Caco-2 (cell line): ENCODE results near the gene B3GALT6. TPM values are rescaled to one million over a fixed set of nuclear protein-coding genes. Genes with fewer than 3 reads are reported as not detected.

Experiments
- BruUV-seq: library from RNA; stranded (reverse); fragments of 400-500 nt; replicated peaks from 2 replicates; lab custom pipeline; 2021; lab: Mats Ljungman, UMichigan
- CTCF ChIA-PET: fragments of 300-600 bp; sonication (Branson Sonifier 250); formaldehyde crosslinking; loops from one replicate; lab custom pipeline; 2022; ENCODE audit warnings: antibody characterized with exemption; lab: Charles Lee
- POLR2A ChIA-PET: fragments of 300-600 bp; sonication (Branson Sonifier 250); formaldehyde crosslinking; loops from one replicate; lab custom pipeline; 2022; ENCODE audit warnings: antibody characterized with exemption; lab: Charles Lee
- DNase-seq, 2 experiments: peaks; one replicate each; pipeline versions ENCODE4 v3.0.0 to v3.0.0-alpha.2; 2020 to 2022
- H3K27me3 ChIP-seq: replicated peaks from 2 replicates; pipeline ENCODE4 v1.6.0; 2011; ENCODE audit warnings: low read length; ENCODE audit not compliant: control insufficient read depth, insufficient read depth
- H3K36me3 ChIP-seq: 2 replicates; pipeline ENCODE4 v1.5.1; 2011; ENCODE audit warnings: low read length; ENCODE audit not compliant: control insufficient read depth, insufficient read depth
- H3K4me1 ChIP-seq: fragments of 250-450 bp; sonication (Bioruptor Pico); 2 replicates; pipeline ENCODE4 v1.5.1; 2020; ENCODE audit warnings: mild to moderate bottlenecking
- H3K4me3 ChIP-seq: 2 replicates; pipeline ENCODE4 v1.5.1; 2011; ENCODE audit warnings: low read depth, mild to moderate bottlenecking, control low read depth, low read length
- H3K9me3 ChIP-seq: fragments of 250-450 bp; sonication (Bioruptor Pico); 2 replicates; pipeline ENCODE4 v1.5.1; 2020; ENCODE audit warnings: mild to moderate bottlenecking, moderate library complexity
- H3K27ac Mint-ChIP-seq: one replicate; pipeline ENCODE4 v1.8.0; 2022; ENCODE audit warnings: mixed read lengths; ENCODE audit not compliant: unreplicated experiment
- H3K27me3 Mint-ChIP-seq: one replicate; pipeline ENCODE4 v1.8.0; 2022; ENCODE audit warnings: mixed read lengths; ENCODE audit not compliant: insufficient read depth, unreplicated experiment
- H3K36me3 Mint-ChIP-seq: one replicate; pipeline ENCODE4 v1.8.0; 2022; ENCODE audit warnings: mild to moderate bottlenecking, mixed read lengths; ENCODE audit not compliant: insufficient read depth, unreplicated experiment
- H3K4me1 Mint-ChIP-seq: one replicate; pipeline ENCODE4 v1.8.0; 2022; ENCODE audit warnings: low read depth, mixed read lengths; ENCODE audit not compliant: unreplicated experiment
- H3K4me3 Mint-ChIP-seq: one replicate; pipeline ENCODE4 v1.8.0; 2022; ENCODE audit warnings: mild to moderate bottlenecking, moderate library complexity, mixed read lengths; ENCODE audit not compliant: unreplicated experiment
- H3K9me3 Mint-ChIP-seq: one replicate; pipeline ENCODE4 v1.8.0; 2022; ENCODE audit warnings: mixed read lengths; ENCODE audit not compliant: unreplicated experiment
- intact Hi-C: fragments of 100-400 bp; cut with micrococcal nuclease; formaldehyde crosslinking; loops from one replicate; pipeline ENCODE4 v1.10.0; 2022; ENCODE audit not compliant: unreplicated experiment
- total RNA-seq: library from RNA; stranded (reverse); gene quantifications from 2 replicates; pipeline ENCODE4 v1.2.3, GENCODE V29; 2022
- TF ChIP-seq, protein P1 (sequence below), 2 experiments: fragments of 200-600 bp in 1 of 2; IDR thresholded peaks; 1 replicate in 1 of 2; 2 replicates in 1 of 2; pipeline versions ENCODE4 v1.5.1 to v1.8.0; 2011 to 2022; ENCODE audit warnings: antibody characterized with exemption in 1 of 2, control low read depth in 1 of 2, inconsistent platforms in 1 of 2, low read depth in 1 of 2, low read length in 1 of 2, mild to moderate bottlenecking in 1 of 2, moderate library complexity in 1 of 2; ENCODE audit not compliant: insufficient read depth in 1 of 2, severe bottlenecking in 1 of 2, unreplicated experiment in 1 of 2

Gene B3GALT6
- total RNA-seq, 1 experiment from 2014 or later = 24.8 TPM

DNA sequence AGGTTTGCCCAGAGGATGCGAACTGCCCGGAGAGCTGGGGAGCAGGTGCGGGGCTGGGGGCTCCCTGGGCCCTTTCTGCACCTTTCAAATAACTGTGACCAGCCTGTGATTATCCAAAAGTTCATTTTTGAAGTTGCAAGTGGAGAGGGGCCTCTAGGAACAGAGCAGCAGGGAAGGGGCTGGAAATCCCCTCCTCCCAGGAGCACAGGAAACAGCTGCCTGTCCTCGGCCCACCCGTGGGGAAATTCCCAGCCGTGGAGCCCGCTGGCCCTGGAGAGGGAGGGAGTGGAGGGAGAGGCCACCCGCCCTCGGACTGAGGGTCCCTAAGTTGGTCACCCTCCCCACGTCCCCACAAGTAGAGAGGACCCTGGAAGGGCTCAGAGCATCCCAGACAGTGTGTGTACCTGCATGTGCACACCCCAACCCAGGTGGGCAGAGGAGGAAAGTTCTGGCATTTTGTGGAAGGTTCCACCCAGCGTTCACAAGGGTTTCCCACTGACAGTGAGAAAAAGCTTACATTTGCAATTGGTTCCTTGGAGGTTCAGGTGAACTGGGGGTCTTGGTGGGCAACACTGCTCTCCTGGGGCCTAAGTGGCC, 16.9 kb upstream of the B3GALT6 start:
- POLR2A ChIA-PET = no interaction called here
- intact Hi-C loops = no loop called here

DNA sequence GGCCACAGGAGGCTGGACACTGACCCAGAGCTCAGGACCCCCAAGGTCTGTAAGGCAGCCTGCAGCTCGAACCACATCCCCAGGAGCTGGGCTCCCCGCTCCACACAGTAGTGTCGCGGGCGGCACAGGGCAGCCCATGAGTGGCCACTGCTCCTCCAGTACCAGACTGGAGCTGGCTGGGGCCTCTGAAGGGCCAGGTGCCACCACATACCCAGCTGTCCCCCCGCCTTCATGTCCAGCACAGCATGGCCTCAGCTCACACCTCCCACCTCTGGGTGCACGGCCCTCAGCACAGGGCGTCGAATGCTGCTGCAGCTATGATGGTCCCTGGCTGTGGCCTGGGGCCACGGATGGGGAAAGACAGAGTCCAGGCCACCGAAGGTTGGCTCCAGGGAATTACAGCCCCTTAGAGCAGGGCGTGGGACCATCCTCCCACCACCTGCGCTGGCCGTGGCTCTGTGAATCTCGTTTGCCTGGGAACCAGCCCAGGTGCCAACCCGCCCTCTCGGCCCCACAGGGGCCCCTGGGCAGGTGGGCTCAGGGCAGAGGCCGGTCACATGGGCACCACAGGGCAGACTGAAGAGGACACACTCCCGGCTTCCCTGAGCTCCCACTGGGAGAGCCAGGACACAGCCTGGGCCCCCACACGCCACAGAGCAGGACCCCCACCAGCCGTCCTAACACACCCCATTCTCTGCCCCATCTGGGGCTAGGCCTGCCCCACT, 16.0 kb upstream of the B3GALT6 start:
- H3K36me3 ChIP-seq = no peaks in the 10 kb centered on the region
- ChIA-PET POLR2A (no interaction called here), CTCF (interaction anchor here (1.2 kb wide), 1 partner anchor 94 kb away, joined by 3 read pairs; no protein-coding TSS in a partner anchor)
- Mint-ChIP-seq H3K27me3 (no peaks in the 10 kb centered on the region), H3K4me1 (no peaks in the 10 kb centered on the region), H3K9me3 (no peaks in the 10 kb centered on the region), H3K4me3 (no peak overlapping the region), H3K27ac (no peak overlapping the region), H3K36me3 (peaks cover 23% of the 10 kb centered on the region)
- no peak for DNase-seq
- H3K4me3 ChIP-seq = no peak overlapping the region
- BruUV-seq = no TSS peak
- no peaks in the 10 kb centered on the region for H3K4me1 ChIP-seq
- H3K9me3 ChIP-seq = no peaks in the 10 kb centered on the region
- TF ChIP-seq, protein P1, sequence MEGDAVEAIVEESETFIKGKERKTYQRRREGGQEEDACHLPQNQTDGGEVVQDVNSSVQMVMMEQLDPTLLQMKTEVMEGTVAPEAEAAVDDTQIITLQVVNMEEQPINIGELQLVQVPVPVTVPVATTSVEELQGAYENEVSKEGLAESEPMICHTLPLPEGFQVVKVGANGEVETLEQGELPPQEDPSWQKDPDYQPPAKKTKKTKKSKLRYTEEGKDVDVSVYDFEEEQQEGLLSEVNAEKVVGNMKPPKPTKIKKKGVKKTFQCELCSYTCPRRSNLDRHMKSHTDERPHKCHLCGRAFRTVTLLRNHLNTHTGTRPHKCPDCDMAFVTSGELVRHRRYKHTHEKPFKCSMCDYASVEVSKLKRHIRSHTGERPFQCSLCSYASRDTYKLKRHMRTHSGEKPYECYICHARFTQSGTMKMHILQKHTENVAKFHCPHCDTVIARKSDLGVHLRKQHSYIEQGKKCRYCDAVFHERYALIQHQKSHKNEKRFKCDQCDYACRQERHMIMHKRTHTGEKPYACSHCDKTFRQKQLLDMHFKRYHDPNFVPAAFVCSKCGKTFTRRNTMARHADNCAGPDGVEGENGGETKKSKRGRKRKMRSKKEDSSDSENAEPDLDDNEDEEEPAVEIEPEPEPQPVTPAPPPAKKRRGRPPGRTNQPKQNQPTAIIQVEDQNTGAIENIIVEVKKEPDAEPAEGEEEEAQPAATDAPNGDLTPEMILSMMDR (IDR thresholded peaks at IDR 0.05; ENCODE audit: insufficient read depth in 1 of 2, low read depth in 1 of 2, low read length in 1 of 2, severe bottlenecking in 1 of 2, unreplicated experiment in 1 of 2) = no peak
- H3K27me3 ChIP-seq = no peaks in the 10 kb centered on the region
- intact Hi-C loops = no loop called here

More for the DNA sequence above, 16.9 kb upstream of the B3GALT6 start:
- no peaks in the 10 kb centered on the region for H3K9me3 ChIP-seq
- Mint-ChIP-seq H3K36me3 (peaks cover 15% of the 10 kb centered on the region), H3K4me3 (no peak overlapping the region), H3K4me1 (no peaks in the 10 kb centered on the region), H3K27me3 (no peaks in the 10 kb centered on the region), H3K9me3 (no peaks in the 10 kb centered on the region), H3K27ac (no peak overlapping the region)
- H3K4me1 ChIP-seq = no peaks in the 10 kb centered on the region
- no peaks in the 10 kb centered on the region for H3K27me3 ChIP-seq
- no peak overlapping the region for H3K4me3 ChIP-seq
- no peak for DNase-seq
- H3K36me3 ChIP-seq = no peaks in the 10 kb centered on the region
- TF ChIP-seq, protein P1 (IDR thresholded peaks at IDR 0.05; ENCODE audit: insufficient read depth in 1 of 2, low read depth in 1 of 2, low read length in 1 of 2, severe bottlenecking in 1 of 2, unreplicated experiment in 1 of 2) = no peak
- no TSS peak for BruUV-seq
- CTCF ChIA-PET = interaction anchor here (1.2 kb wide), 1 partner anchor 93 kb away, joined by 3 read pairs; no protein-coding TSS in a partner anchor

DNA sequence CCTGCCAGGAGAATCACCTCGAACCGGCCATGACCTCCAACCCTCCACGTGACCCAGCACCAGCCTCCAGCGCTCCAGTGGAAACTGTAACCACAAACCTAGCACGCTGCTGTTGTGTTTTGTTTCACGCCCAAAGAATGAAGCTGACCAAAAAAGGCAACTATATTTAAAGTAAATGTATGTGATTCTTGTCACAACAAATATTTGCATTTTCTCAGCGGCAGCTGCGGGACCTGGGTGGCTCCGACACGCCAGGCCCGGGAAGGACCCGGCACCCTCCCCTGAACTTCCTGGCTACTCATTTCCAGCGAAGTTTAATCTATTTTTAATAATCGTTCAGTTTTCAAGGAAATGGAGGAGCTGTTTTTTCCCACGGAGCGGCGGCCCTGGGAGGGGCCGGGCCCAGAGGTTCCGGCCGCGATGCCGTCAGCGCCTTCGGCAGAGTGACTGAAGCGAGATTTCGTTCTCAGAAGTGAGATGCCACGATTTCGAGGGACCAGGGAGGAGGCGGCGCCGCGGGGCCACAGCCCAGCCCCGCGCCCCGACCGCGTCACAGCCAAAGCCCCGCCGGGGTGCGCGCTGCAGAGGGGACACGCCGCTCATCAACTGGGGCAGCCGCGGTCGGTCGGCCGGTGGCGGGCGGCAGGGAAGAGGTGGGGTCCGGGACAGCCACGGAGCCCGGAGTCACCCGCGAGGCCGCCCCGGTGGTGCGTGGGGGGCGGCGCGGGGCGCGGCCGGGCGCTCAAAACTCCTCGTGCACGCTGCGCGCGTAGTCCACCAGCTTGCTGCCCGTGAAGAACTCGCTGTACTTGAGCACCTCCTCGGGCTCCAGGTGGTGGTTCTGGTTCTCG, 15.0 kb upstream of the B3GALT6 start:
- Histone ChIP-seq H3K9me3 (no peaks in the 10 kb centered on the region), H3K36me3 (no peaks in the 10 kb centered on the region), H3K4me3 (no peak overlapping the region), H3K4me1 (no peaks in the 10 kb centered on the region), H3K27me3 (no peaks in the 10 kb centered on the region)
- no peak for DNase-seq
- CTCF ChIA-PET = no interaction called here
- intact Hi-C loops = no loop called here
- H3K36me3 Mint-ChIP-seq = peaks cover 23% of the 10 kb centered on the region
- BruUV-seq = TSS peak; percentile 93
- H3K4me1 Mint-ChIP-seq = no peaks in the 10 kb centered on the region
- no peaks in the 10 kb centered on the region for H3K9me3 Mint-ChIP-seq
- POLR2A ChIA-PET = no interaction called here
- H3K27ac Mint-ChIP-seq = no peak overlapping the region
- TF ChIP-seq, protein P1 (IDR thresholded peaks at IDR 0.05; ENCODE audit: insufficient read depth in 1 of 2, low read depth in 1 of 2, low read length in 1 of 2, severe bottlenecking in 1 of 2, unreplicated experiment in 1 of 2) = no peak
- H3K27me3 Mint-ChIP-seq = no peaks in the 10 kb centered on the region
- no peak overlapping the region for H3K4me3 Mint-ChIP-seq
